NCI-H1694 treated with DMSO at 0.1 percent for 48 hours (cell line): ENCODE measurements around the gene ADAM12.

Experiments
- DNase-seq: peaks from one replicate; lab custom pipeline; 2025; lab: John Stamatoyannopoulos, UW

ADAM12 gene

GRCh38 chr10:126080879-126081411, 307.3 kb downstream of the ADAM12 start:
- DNase-seq: no peak

DNA sequence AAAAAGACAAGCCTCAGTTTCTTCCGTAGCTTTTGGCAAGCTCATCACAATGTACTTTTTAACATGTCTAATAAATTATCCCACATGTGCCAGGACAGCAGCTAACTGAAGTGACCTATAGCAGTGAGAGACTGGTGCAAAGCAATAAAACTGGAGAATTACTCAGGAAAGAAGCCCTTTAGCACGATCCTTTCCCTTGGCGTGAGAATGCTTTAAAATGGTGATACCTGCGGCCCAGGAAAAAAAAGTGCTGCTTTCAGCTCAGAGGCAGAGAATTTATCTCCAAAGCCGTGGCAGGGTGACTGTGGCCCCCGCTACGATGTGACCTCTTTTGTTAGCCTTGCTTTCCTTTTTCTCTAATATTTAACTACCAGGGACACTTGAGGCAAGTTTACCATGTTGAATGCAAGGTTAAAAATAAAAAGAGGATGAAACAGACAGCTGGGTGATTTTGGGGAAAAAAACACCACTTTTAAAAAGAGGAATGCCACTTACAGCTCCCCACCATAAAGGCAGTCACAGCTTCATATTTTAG, 307.9 kb downstream of the ADAM12 start:
- DNase-seq: no peak

GRCh38 chr10:126075009-126075408, 313.3 kb downstream of the ADAM12 start:
- no peak for DNase-seq

DNA sequence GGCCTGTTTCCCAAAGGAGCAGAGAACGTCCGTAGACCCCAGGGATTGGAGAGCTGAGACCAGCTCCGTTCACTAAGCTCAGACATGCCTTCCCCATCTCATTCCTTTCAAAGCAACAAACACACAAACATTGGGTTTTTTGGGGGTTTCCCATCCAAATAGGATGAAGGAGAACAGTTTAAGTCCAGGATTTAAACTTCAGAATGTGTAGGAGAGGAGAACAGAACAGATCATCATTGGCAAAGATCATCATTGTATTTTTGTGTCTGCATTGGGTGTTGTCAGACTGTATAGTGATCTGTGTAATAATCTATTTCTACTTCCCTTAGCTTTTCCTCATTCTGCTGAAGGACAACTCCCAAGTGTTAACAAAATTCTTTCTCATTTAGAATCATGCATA, 314.0 kb downstream of the ADAM12 start:
- DNase-seq: no peak

DNA sequence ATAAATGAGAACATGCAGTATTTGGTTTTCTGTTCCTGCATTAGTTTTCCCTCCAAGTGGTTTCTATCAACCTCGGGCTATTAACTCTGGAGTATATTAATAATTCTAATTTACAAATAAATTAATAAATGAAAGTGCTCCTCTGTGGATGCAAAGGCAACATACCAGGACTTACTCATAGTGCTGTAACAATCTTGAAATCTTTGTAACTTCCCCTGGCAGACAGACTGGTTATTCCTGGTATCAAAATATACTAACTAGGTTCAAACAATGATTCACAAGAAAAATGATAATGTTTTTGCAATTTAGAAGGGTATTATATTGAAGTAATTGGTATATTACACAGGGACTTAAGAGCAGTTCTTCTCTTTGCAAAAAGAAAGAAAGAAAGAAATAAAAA, 314.7 kb downstream of the ADAM12 start:
- DNase-seq: no peak

DNA sequence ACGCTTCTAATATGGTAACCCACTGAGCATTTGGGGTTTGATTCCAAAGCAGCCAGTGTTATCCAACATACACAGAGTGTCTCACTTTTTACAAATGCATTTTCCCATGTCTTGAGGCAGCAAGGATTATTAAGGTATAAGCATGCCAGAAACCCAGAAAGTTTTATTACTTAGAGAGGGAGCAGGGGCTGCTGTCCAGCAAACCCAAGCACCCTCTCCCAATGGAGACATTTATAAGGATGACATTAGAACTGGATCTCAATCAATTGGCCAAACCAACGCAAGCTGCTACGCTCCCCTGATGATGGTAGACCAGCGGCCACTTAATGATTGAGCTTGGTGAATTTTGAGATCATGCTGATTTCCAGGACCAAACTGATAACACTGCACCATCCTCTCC, 315.7 kb downstream of the ADAM12 start:
- DNase-seq: no peak

DNA sequence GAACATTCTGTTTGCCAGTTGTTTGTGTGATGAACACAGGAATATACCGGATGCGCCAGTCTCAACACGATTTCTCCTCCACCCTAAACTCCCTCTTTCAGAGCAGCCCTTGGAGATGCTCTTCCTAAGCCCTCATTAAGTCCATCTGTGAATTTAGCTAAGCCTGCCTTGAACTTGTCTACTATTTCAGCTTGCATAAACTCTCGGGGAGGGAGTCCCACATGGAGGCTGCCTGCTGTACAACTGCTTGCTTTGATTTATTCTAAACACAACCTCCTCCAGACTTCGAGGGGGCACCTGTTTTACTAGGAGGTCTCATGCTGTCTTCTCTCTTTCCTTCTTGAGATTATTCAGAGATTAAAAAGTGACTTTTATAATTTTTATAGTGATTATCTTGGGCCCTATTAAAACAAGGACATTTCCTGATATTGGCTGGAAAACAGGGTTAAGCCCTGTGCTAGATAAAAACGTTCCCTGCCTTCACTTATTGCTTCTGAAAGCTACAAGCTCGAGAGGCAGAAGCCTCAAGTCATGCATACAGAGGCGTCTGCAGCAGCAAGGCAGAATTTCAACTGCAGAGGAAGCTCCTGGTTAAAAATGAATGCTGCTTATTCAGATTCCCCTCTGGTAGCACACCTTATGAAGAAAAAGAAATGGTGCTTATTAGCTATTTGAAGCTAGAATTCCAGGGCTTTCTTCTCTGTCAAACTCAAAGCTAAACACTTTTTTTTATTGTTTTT, 317.6 kb downstream of the ADAM12 start:
- no peak for DNase-seq

DNA sequence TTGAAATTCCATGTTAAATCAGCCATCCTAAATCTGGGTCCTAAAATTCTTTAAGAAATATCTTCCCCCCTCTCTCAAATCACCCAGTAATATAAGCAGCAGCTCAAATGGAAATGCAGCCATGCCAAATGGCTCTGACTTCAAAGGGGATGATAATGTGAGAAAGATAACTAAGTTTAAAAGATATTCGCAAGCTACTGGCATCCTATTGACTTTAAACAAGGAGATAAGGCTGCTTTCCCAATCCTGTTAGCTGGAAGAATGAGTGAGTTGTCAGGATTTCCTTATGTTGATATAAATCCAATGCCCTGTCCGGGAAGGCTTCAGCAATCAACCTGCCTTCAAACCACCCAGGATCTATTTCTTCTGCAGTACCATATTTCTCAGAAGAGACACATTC, 320.0 kb downstream of the ADAM12 start:
- DNase-seq: no peak

- no peak for DNase-seq
Measured at GRCh38 chr10:126066456-126066855, 321.8 kb downstream of the ADAM12 start.

- no peak for DNase-seq
Measured at GRCh38 chr10:126065751-126066377, 322.4 kb downstream of the ADAM12 start.

DNA sequence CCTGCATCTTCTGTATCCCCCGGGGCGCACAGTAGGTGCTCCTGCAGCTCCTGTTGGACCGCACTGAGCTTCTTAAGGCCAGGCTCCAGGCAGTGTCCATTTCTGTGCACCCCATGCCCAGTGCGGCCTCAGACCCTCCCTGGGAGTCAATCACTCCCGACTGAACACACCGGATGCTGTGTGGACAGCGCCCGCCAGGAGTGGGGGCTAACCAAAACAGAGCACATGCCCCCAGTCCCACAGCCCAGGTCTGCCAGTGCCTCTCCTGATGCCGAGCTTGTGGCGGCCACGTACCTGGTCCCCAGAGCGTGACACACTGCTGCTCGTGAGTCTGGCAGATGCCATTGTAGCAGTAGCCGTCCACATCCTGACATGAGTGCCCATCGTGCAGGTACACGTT, 323.8 kb downstream of the ADAM12 start:
- DNase-seq: no peak

DNA sequence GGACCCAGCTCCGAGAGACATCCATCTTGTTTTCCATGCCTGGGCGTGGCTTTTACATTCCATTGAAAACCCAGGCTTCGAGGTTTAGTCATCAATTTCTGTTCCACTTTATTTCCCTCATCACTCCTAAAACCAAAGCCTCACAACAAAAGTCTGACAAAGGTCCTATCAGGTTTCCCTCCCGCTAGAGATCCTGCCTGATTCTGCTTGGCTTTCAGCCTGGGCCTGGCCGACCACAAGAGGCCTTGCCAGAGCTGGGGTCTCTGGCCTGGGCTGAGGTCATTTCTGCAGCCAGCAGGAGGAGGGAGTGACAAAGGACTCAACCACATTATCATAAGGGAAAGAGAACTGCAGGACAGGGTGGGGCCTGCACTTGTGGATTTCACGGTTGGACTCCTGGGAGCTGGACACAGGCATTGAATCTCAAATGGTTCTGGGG, 324.9 kb downstream of the ADAM12 start:
- DNase-seq: no peak

DNA sequence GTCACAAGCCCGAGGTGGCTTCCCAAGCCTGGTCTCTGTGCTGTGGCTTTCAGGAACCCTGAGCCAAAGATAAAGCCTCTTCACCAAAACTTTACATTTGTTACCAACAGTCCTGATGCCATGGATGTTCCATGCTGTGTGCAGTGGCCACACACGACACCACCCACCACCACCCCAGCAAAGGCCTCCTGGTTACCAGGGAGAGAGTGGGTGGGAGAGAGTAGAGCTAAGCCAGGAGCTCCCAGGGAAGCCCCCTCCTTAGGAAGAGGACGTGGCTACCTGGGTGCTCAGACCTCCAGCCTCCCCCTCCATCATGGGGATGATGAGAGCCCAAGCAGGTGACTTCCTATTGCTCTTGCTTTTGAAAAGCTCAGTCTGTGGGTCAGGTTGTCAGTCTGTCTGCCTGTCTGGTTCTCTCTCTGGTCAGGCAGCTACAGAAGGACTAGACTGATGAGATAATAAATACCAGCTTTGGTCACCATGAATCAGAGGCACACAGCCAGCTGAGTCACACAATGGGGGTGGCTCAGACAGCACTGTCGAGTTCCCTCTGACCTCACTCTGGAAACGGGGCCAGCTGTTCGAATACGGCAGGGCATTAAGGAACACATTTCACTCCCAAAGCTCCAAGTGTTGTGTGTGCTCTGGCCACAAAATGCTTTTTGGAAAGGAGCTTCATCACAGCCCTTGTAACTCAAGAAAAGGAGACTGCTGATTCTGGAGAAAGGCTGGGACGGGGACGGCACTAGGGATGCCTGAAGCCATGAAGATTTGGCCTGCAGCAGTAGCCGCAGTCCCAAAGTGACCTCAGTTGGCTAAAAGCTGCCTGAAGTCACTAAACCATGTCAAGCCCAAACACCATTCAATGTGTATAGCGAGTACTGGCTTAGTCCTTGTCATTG, 325.9 kb downstream of the ADAM12 start:
- no peak for DNase-seq

DNA sequence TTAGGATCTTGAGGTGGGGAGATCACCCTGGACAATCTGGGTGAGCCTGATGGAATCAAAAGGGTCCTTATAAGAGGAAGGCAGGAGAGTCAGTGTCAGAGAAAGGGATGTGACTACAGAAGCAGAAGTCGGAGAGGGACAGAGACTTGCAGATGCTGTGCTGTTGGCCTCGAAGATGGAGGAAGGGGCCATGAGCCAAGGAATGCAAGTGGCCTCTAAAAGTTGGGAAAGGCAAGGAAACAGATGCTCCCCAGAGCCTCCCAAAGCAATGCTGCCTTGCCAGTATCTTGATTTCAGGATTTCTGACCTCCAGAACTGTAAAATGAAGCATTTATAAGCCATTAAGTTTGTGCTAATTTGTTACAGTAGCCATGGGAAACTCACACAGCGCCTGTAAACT, 326.8 kb downstream of the ADAM12 start:
- DNase-seq: no peak

- DNase-seq: no peak
Measured at GRCh38 chr10:126060261-126060931, 327.9 kb downstream of the ADAM12 start.

GRCh38 chr10:126059076-126059826, 329.0 kb downstream of the ADAM12 start:
- no peak for DNase-seq

DNA sequence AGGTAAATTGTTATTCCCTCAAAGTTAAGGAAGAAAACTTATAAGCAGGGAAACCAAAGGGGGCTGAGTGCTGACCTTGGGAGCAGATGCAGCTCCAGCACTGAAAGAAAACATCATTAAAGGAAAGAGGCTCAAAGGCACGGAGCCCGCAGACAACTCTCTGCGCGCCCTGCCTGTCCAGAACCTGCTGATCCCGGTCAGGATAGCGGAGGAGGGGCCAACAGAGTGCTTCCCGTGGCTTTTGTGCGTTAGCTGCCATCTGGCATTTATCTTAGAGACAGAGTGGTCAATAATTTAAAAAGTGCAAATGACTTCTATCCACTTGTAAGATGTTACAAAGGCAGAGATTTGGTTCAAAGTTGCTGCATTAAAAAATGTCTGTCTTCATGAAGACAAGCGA, 329.8 kb downstream of the ADAM12 start:
- DNase-seq: no peak

DNA sequence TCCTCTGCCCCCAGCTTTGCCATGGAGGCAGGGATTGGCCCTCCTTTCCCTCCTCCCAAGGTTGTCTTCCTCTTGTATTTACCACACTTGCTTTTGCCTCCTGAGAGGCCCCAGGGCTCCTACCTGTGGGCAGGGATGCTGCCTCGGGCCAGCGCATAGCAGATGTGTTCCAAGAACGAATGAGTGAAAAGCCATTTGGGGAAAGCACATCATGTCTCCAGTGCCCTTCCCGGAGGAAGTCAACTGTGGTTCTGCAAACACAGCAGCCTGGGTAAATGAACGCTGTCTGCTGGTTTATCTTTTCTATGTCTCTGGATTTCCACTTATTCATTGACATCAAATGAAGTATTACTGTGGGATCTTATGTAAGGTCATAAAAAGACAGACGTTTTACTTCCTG, 330.2 kb downstream of the ADAM12 start:
- no peak for DNase-seq

DNA sequence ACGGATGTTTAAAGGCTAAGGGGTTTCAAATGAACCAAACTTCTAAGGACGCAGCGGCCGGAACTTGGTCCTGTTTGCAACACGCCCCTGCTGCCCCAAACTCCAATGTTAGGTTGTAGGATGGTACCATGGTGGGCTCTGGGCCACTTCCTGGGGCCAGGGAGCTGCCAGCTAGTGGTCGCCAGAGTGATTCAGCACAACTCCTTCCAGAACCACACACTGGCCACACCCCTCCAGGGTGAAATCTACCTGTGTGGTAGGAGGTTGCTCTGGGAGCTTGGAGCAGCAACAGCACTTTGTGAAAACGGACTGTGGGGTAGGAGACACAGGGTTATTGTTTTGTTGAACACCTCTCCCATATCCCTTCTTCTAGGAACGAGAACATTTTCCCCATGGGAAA, 330.8 kb downstream of the ADAM12 start:
- no peak for DNase-seq

- no peak for DNase-seq
Measured at GRCh38 chr10:126054191-126054590, 334.1 kb downstream of the ADAM12 start.

- no peak for DNase-seq
Measured at GRCh38 chr10:126052171-126052570, 336.1 kb downstream of the ADAM12 start.
